Kasumi-1 (cell line): ENCODE measurements around the gene GRIK2.

Experiments used
- DNase-seq, 2 experiments: peaks; one replicate each; lab custom pipeline; 2025; lab: John Stamatoyannopoulos, UW

GRIK2 gene

GRCh38 chr6:101454106-101454676, 60.7 kb downstream of the GRIK2 start:
- no peak for DNase-seq

- DNase-seq = no peak
Observed at GRCh38 chr6:101458336-101458735, 64.8 kb downstream of the GRIK2 start.

GRCh38 chr6:101458826-101459225, 65.3 kb downstream of the GRIK2 start:
- DNase-seq = no peak

GRCh38 chr6:101462576-101462975, 69.1 kb downstream of the GRIK2 start:
- DNase-seq = no peak

GRCh38 chr6:101465863-101466262, 72.4 kb downstream of the GRIK2 start:
- no peak for DNase-seq

- no peak for DNase-seq
Observed at GRCh38 chr6:101477436-101477835, 83.9 kb downstream of the GRIK2 start.

GRCh38 chr6:101478891-101479290, 85.4 kb downstream of the GRIK2 start:
- no peak for DNase-seq

- DNase-seq = no peak
Observed at GRCh38 chr6:101482606-101483005, 89.1 kb downstream of the GRIK2 start.

- no peak for DNase-seq
Observed at GRCh38 chr6:101484781-101485180, 91.3 kb downstream of the GRIK2 start.

GRCh38 chr6:101486124-101486523, 92.6 kb downstream of the GRIK2 start:
- no peak for DNase-seq

GRCh38 chr6:101486726-101487125, 93.2 kb downstream of the GRIK2 start:
- DNase-seq = no peak

GRCh38 chr6:101489456-101489855, 95.9 kb downstream of the GRIK2 start:
- DNase-seq = no peak

GRCh38 chr6:101490857-101491256, 97.3 kb downstream of the GRIK2 start:
- no peak for DNase-seq

- DNase-seq = no peak
Observed at GRCh38 chr6:101502818-101503217, 109.3 kb downstream of the GRIK2 start.

- no peak for DNase-seq
Observed at GRCh38 chr6:101509536-101509935, 116.0 kb downstream of the GRIK2 start.

GRCh38 chr6:101513181-101513580, 119.7 kb downstream of the GRIK2 start:
- no peak for DNase-seq

GRCh38 chr6:101516578-101516977, 123.1 kb downstream of the GRIK2 start:
- no peak for DNase-seq

- no peak for DNase-seq
Observed at GRCh38 chr6:101517632-101518031, 124.1 kb downstream of the GRIK2 start.

GRCh38 chr6:101522254-101522653, 128.7 kb downstream of the GRIK2 start:
- no peak for DNase-seq

GRCh38 chr6:101527467-101527866, 134.0 kb downstream of the GRIK2 start:
- DNase-seq = no peak

GRCh38 chr6:101528801-101529200, 135.3 kb downstream of the GRIK2 start:
- no peak for DNase-seq

GRCh38 chr6:101531538-101531937, 138.0 kb downstream of the GRIK2 start:
- no peak for DNase-seq

- no peak for DNase-seq
Observed at GRCh38 chr6:101534386-101534785, 140.9 kb downstream of the GRIK2 start.

- DNase-seq = no peak
Observed at GRCh38 chr6:101534821-101535220, 141.3 kb downstream of the GRIK2 start.
